Muscle of arm (tissue), 12 donors: ENCODE measurements around the gene NECAP2. TPM values are rescaled to one million over a fixed set of nuclear protein-coding genes. Genes with fewer than 3 reads are reported as not detected.

Experiments
- DNase-seq: peaks from one replicate; pipeline ENCODE4 v3.0.0-alpha.2; 2013
- polyA plus RNA-seq, 12 donors: library from polyadenylated mRNA; unstranded; fragments of 120-200 nt; gene quantifications; one replicate each; pipeline ENCODE4 v1.2.1, GENCODE V29; 2013; ENCODE audit not compliant: insufficient read length in 12 of 12

NECAP2 gene
- polyA plus RNA-seq, 12 donors, result 25.3 to 47.0 (median 34.9) TPM; not detected in 1

GRCh38 chr1:16421201-16421600 is 19.3 kb upstream of the NECAP2 start:
- no peak for DNase-seq

- DNase-seq, result no peak
Measured at GRCh38 chr1:16422041-16422440, 18.5 kb upstream of the NECAP2 start.

DNA sequence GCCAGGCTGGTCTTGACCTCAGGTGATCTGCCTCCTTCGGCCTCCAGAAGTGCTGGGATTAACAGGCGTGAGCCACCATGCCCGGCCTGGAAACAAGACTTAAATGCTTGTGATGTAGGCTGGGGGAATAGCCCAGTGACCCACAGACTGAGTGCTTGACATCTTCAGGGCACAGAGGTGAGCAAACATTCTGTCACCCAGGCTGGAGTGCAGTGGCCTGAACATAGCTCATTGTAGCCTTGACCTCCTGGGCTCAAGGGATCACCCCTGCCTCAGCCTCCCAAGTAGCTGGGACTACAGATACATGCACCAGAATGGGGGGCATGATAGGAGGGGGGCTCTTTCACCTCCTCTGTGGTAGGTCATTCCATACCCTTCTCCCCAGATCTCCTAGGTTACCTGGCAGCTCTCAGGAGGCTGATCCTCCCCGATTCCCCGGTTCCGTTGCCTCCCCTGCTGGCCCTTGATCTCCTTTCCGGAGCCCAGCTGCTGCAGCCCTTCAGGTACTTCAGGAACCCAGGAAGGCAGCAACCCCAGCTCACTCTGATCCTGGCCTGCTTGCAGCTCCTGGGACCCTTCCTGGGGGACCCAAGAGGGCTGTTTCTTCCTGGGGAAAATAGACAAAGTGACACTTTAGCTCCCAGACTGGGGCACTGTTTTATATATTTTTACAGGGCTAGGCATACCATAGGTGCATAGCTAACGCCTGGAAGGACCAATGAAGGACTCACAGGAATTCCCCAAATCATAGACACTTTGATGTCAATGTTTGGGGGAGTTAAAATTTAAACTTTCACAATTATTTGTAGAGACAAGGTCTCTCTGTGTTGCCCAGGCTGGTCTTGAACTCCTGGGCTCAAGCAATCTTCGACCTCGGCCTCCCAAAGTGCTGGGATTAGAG is 15.1 kb upstream of the NECAP2 start:
- DNase-seq, result no peak

DNA sequence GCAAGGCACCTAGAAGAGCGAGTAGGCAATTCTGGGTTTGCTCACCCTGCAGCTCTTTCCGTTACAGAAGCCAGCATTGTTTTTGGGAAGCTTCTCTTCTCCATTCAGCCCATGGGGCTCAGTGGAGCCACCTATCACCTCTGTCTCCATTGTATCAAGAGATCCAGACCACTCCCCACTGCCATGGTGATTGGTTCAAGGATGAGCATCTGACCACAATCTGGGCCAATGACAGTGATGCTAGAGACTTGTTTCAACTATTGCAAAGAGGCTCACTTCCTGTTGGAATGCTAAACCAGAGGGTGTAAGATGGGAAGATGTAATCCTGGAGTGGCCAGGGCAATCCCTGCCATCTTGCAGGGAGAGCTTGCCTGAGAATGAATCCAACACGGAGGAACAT is 9.9 kb upstream of the NECAP2 start:
- no peak for DNase-seq

- DNase-seq, result no peak
Measured at GRCh38 chr1:16433030-16433429, 7.5 kb upstream of the NECAP2 start.

GRCh38 chr1:16434007-16434406 is 6.5 kb upstream of the NECAP2 start:
- DNase-seq, result no peak

- DNase-seq, result no peak
Measured at GRCh38 chr1:16434501-16434900, 6.0 kb upstream of the NECAP2 start.

GRCh38 chr1:16436946-16437474 is 3.5 kb upstream of the NECAP2 start, which contains the start of gene SPATA21:
Gene SPATA21 (minus strand): TSS chr1:16437424. CDS start chr1:16431371, 6,053 bp downstream.
- DNase-seq, result no peak

GRCh38 chr1:16438516-16438915 is 2.0 kb upstream of the NECAP2 start:
- DNase-seq, result no peak

GRCh38 chr1:16438924-16439323 is 1.6 kb upstream of the NECAP2 start:
- no peak for DNase-seq

- DNase-seq, result no peak
Measured at GRCh38 chr1:16440131-16440469, 424 bp upstream of the NECAP2 start.

- peak; percentile 19 for DNase-seq
Measured at GRCh38 chr1:16441282-16441665, 750 bp downstream of the NECAP2 start.

GRCh38 chr1:16442265-16442664 is 1.7 kb downstream of the NECAP2 start:
- no peak for DNase-seq

DNA sequence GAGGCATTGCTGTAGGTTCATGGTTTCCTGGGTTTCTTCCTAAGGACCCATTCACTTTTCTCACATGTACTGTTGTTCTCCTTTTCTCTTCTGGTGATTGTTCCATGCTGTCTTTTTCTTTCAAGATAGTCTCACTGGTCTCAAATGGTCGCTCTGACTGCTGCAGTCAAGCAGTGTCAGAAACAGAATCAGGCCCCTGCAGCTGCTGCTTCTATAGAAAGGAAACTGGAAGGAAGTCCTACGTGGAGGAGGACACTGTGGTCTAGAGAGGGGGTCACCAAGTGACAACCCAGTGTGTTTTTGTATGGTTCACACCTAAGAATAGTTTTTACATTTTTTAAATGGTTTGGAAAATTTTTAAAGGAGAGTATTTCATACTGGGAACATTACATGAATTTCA is 2.4 kb downstream of the NECAP2 start:
- DNase-seq, result no peak

GRCh38 chr1:16443975-16444770 is 3.6 kb downstream of the NECAP2 start:
- no peak for DNase-seq

- DNase-seq, result no peak
Measured at GRCh38 chr1:16445052-16445451, 4.5 kb downstream of the NECAP2 start.

DNA sequence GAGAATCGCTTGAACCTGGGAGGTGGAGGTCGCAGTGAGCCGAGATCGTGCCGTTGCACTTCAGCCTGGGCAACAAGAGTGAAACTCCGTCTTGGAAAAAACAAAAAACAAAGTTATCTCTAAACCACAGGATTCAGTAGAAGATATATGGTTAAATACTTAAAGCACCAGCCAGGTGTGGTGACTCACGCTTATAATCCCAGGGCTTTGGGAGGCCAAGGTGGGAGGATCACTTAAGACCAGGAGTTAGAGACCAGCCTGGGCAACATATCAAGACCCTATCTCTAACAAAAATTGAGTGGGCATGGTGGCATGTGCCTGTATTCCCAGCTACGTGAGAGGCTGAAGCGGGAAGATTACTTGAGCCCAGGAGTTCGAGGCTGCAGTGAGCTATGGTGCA is 5.6 kb downstream of the NECAP2 start:
- no peak for DNase-seq

- no peak for DNase-seq
Measured at GRCh38 chr1:16447641-16448040, 7.1 kb downstream of the NECAP2 start.

DNA sequence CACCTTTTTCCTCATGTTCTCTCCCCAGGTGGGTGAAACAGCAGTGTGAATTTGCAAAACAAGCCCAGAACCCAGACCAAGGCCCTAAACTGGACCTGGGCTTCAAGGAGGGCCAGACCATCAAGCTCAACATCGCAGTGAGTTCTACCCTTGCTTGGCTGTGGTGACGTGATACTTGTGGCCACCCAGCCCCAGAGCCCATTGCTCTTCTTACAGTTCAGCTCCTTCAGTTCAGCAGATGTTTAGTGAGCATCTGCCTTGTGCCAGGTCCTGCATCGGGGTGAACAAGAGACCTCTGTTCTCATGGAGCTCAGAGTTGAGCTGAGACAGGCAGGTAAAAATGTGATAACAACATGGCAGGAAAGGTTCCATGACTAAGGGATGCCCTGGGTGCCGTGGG is 8.5 kb downstream of the NECAP2 start:
- no peak for DNase-seq

DNA sequence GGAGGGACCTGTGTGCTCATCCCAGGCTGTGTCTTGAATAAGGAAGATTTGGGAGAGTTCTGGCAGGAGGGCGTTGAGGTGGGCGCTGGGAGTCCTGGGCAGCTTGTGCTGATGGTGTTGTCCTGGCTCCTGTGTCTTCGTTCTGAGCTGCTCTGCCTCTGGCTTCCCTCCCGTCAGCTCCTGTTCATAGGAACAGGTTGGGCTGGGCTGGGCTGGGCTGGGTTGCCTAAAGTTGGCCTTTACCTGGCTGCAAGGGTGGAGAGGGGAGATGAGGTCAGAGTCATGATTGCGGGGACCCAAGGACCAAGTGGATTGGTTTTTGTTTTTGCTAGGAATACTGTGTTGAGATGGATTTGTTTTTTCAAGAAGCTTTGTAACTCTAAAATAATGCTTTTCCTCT is 9.1 kb downstream of the NECAP2 start:
- no peak for DNase-seq

GRCh38 chr1:16450863-16451481 is 10.4 kb downstream of the NECAP2 start:
- DNase-seq, result no peak

- no peak for DNase-seq
Measured at GRCh38 chr1:16451841-16452528, 11.5 kb downstream of the NECAP2 start.
